Activated naive CD4-positive, alpha-beta T cell treated with anti-CD3 and anti-CD28 coated beads for 36 hours (primary cell): Measurements from ENCODE around the gene ANKH. TPM values are rescaled to one million over a fixed set of nuclear protein-coding genes. Genes with fewer than 3 reads are reported as not detected.
A peak's percentile ranks its signal among the peaks of the same experiment; 100 is the strongest.

ENCODE experiments used
- CTCF ChIA-PET: fragments of 350-600 bp; sonication (Branson Sonifier 250); formaldehyde crosslinking; loops from one replicate; lab custom pipeline; 2021; ENCODE audit warnings: antibody characterized with exemption; lab: Charles Lee
- DNase-seq: peaks from one replicate; pipeline ENCODE4 v3.0.0-alpha.2; 2020
- H3K27ac Mint-ChIP-seq: one replicate; pipeline ENCODE4 v1.8.0; 2021; ENCODE audit warnings: mild to moderate bottlenecking, mixed read lengths
- H3K27me3 Mint-ChIP-seq: one replicate; pipeline ENCODE4 v1.8.0; 2021; ENCODE audit warnings: low read depth, mixed read lengths
- H3K36me3 Mint-ChIP-seq: one replicate; pipeline ENCODE4 v1.8.0; 2021; ENCODE audit warnings: low read depth, mixed read lengths
- H3K4me1 Mint-ChIP-seq: one replicate; pipeline ENCODE4 v1.8.0; 2021; ENCODE audit warnings: low read depth, mixed read lengths
- H3K4me3 Mint-ChIP-seq: one replicate; pipeline ENCODE4 v1.8.0; 2021; ENCODE audit warnings: mild to moderate bottlenecking, moderate library complexity, mixed read lengths
- H3K9me3 Mint-ChIP-seq: one replicate; pipeline ENCODE4 v1.8.0; 2021; ENCODE audit warnings: mixed read lengths
- intact Hi-C: fragments of 100-400 bp; cut with micrococcal nuclease; formaldehyde crosslinking; loops from one replicate; pipeline ENCODE4 v1.15.1; 2023
- total RNA-seq, 2 experiments: library from RNA; stranded (reverse); gene quantifications; one replicate each; pipeline ENCODE4 v1.2.3, GENCODE V29; 2021

The ANKH gene
- total RNA-seq, 2 experiments from 2014 or later: 92.0 to 93.5 TPM

- no peaks in the 10 kb centered on the region for H3K27me3 Mint-ChIP-seq
- H3K4me3 Mint-ChIP-seq: peak overlapping the region; percentile 16
- no peak for DNase-seq
- H3K36me3 Mint-ChIP-seq: peaks cover 44% of the 10 kb centered on the region
- intact Hi-C loops: loop anchor here (1.0 kb wide), 1 partner anchor 10 kb away; no protein-coding TSS in a partner anchor
- no peaks in the 10 kb centered on the region for H3K9me3 Mint-ChIP-seq
- H3K27ac Mint-ChIP-seq: peak overlapping the region; percentile 82
- H3K4me1 Mint-ChIP-seq: peaks cover 68% of the 10 kb centered on the region
- CTCF ChIA-PET: interaction anchor here (0.6 to 3.5 kb wide), 5 partner anchors 8 to 107 kb away, joined by 3 to 7 read pairs (median 4); no protein-coding TSS in a partner anchor
Measured at GRCh38 chr5:14675865-14676300, 195.7 kb downstream of the ANKH start.

- no peak for DNase-seq
- H3K27me3 Mint-ChIP-seq: no peaks in the 10 kb centered on the region
- CTCF ChIA-PET: interaction anchor here (0.6 to 3.5 kb wide), 8 partner anchors 8 to 107 kb away, joined by 3 to 7 read pairs (median 4); no protein-coding TSS in a partner anchor
- peaks cover 69% of the 10 kb centered on the region for H3K4me1 Mint-ChIP-seq
- intact Hi-C loops: loop anchor here (1.0 kb wide), 1 partner anchor 9 kb away; no protein-coding TSS in a partner anchor
- no peaks in the 10 kb centered on the region for H3K9me3 Mint-ChIP-seq
- peak overlapping the region; percentile 16 for H3K4me3 Mint-ChIP-seq
- peaks cover 40% of the 10 kb centered on the region for H3K36me3 Mint-ChIP-seq
- peak overlapping the region; percentile 82 for H3K27ac Mint-ChIP-seq
Measured at GRCh38 chr5:14674983-14675854, 196.4 kb downstream of the ANKH start.

GRCh38 chr5:14673443-14673842 is 198.1 kb downstream of the ANKH start:
- no peak for DNase-seq
- Mint-ChIP-seq H3K27ac (peak overlapping the region; percentile 7), H3K27me3 (no peaks in the 10 kb centered on the region), H3K9me3 (no peaks in the 10 kb centered on the region), H3K4me3 (no peak overlapping the region), H3K36me3 (peaks cover 39% of the 10 kb centered on the region), H3K4me1 (peaks cover 81% of the 10 kb centered on the region)
- CTCF ChIA-PET: interaction anchor here (2.7 kb wide), 1 partner anchor 12 kb away, joined by 13 read pairs; no protein-coding TSS in a partner anchor
- intact Hi-C loops: no loop called here

GRCh38 chr5:14672484-14673394 is 198.8 kb downstream of the ANKH start:
- Mint-ChIP-seq H3K27ac (peak overlapping the region; percentile 93), H3K27me3 (no peaks in the 10 kb centered on the region), H3K4me1 (peaks cover 82% of the 10 kb centered on the region), H3K9me3 (no peaks in the 10 kb centered on the region), H3K36me3 (peaks cover 40% of the 10 kb centered on the region), H3K4me3 (no peak overlapping the region)
- intact Hi-C loops: no loop called here
- CTCF ChIA-PET: interaction anchor here (0.7 to 2.7 kb wide), 5 partner anchors 10 to 332 kb away, joined by 3 to 13 read pairs (median 3); no protein-coding TSS in a partner anchor
- no peak for DNase-seq

GRCh38 chr5:14672082-14672481 is 199.5 kb downstream of the ANKH start:
- H3K4me3 Mint-ChIP-seq: no peak overlapping the region

GRCh38 chr5:14671414-14671813 is 200.2 kb downstream of the ANKH start:
- Mint-ChIP-seq H3K27me3 (no peaks in the 10 kb centered on the region), H3K4me3 (peak overlapping the region; percentile 60), H3K4me1 (peaks cover 88% of the 10 kb centered on the region), H3K36me3 (peaks cover 46% of the 10 kb centered on the region), H3K9me3 (no peaks in the 10 kb centered on the region), H3K27ac (peak overlapping the region; percentile 93)
- CTCF ChIA-PET: interaction anchor here (0.7 to 2.7 kb wide), 5 partner anchors 12 to 56 kb away, joined by 3 to 13 read pairs (median 3); no protein-coding TSS in a partner anchor
- intact Hi-C loops: loop anchor here (1.0 kb wide), 2 partner anchors 8 to 138 kb away; no protein-coding TSS in a partner anchor
- no peak for DNase-seq

More at GRCh38 chr5:14672082-14672481, 199.5 kb downstream of the ANKH start:
- no peak for DNase-seq
- CTCF ChIA-PET: interaction anchor here (0.7 to 2.7 kb wide), 7 partner anchors 11 to 333 kb away, joined by 3 to 13 read pairs (median 3); no protein-coding TSS in a partner anchor
- Mint-ChIP-seq H3K9me3 (no peaks in the 10 kb centered on the region), H3K36me3 (peaks cover 40% of the 10 kb centered on the region), H3K27me3 (no peaks in the 10 kb centered on the region), H3K27ac (peak overlapping the region; percentile 93), H3K4me1 (peaks cover 86% of the 10 kb centered on the region)
- intact Hi-C loops: no loop called here

- Mint-ChIP-seq H3K27me3 (no peaks in the 10 kb centered on the region), H3K4me3 (no peak overlapping the region), H3K4me1 (peaks cover 79% of the 10 kb centered on the region), H3K27ac (peak overlapping the region; percentile 70), H3K36me3 (peaks cover 43% of the 10 kb centered on the region), H3K9me3 (no peaks in the 10 kb centered on the region)
- CTCF ChIA-PET: interaction anchor here (0.6 to 1.7 kb wide), 5 partner anchors 10 to 323 kb away, joined by 3 to 10 read pairs (median 3); no protein-coding TSS in a partner anchor
- intact Hi-C loops: loop anchor here (1.0 to 10.0 kb wide), 3 partner anchors 323 to 1955 kb away; partner anchors contain the start of gene ZNF622
- DNase-seq: peak; percentile 31
Measured at GRCh38 chr5:14669975-14670374, 201.6 kb downstream of the ANKH start.

- Mint-ChIP-seq H3K27me3 (no peaks in the 10 kb centered on the region), H3K4me1 (peaks cover 75% of the 10 kb centered on the region), H3K4me3 (no peak overlapping the region), H3K27ac (no peak overlapping the region), H3K9me3 (no peaks in the 10 kb centered on the region), H3K36me3 (peaks cover 41% of the 10 kb centered on the region)
- CTCF ChIA-PET: interaction anchor here (1.0 to 1.7 kb wide), 3 partner anchors 21 to 323 kb away, joined by 3 to 10 read pairs (median 3); no protein-coding TSS in a partner anchor
- no peak for DNase-seq
- intact Hi-C loops: loop anchor here (5.0 to 10.0 kb wide), 2 partner anchors 1798 to 1955 kb away; partner anchors contain the start of gene ZNF622
Measured at GRCh38 chr5:14669415-14669814, 202.2 kb downstream of the ANKH start.

- H3K4me1 Mint-ChIP-seq: peaks cover 72% of the 10 kb centered on the region
- intact Hi-C loops: loop anchor here (5.0 to 10.0 kb wide), 2 partner anchors 1799 to 1957 kb away; partner anchors contain the start of gene ZNF622
- H3K36me3 Mint-ChIP-seq: peaks cover 39% of the 10 kb centered on the region
- H3K4me3 Mint-ChIP-seq: peak overlapping the region; percentile 96
- H3K9me3 Mint-ChIP-seq: no peaks in the 10 kb centered on the region
- CTCF ChIA-PET: interaction anchor here (0.6 to 1.9 kb wide), 3 partner anchors 8 to 35 kb away, joined by 3 to 10 read pairs (median 5); no protein-coding TSS in a partner anchor
- no peaks in the 10 kb centered on the region for H3K27me3 Mint-ChIP-seq
- H3K27ac Mint-ChIP-seq: peak overlapping the region; percentile 80
- DNase-seq: no peak
Measured at GRCh38 chr5:14668181-14668591, 203.4 kb downstream of the ANKH start.

GRCh38 chr5:14667770-14668169 is 203.8 kb downstream of the ANKH start:
- intact Hi-C loops: loop anchor here (5.0 to 10.0 kb wide), 2 partner anchors 1800 to 1957 kb away; partner anchors contain the start of gene ZNF622
- peaks cover 72% of the 10 kb centered on the region for H3K4me1 Mint-ChIP-seq
- H3K27me3 Mint-ChIP-seq: no peaks in the 10 kb centered on the region
- H3K4me3 Mint-ChIP-seq: peak overlapping the region; percentile 96
- peak overlapping the region; percentile 80 for H3K27ac Mint-ChIP-seq
- H3K9me3 Mint-ChIP-seq: no peaks in the 10 kb centered on the region
- no peak for DNase-seq
- CTCF ChIA-PET: interaction anchor here (1.1 to 1.9 kb wide), 3 partner anchors 8 to 37 kb away, joined by 3 to 5 read pairs (median 5); no protein-coding TSS in a partner anchor
- peaks cover 41% of the 10 kb centered on the region for H3K36me3 Mint-ChIP-seq

GRCh38 chr5:14667290-14667689 is 204.3 kb downstream of the ANKH start:
- peak overlapping the region; percentile 80 for H3K27ac Mint-ChIP-seq
- intact Hi-C loops: loop anchor here (5.0 to 10.0 kb wide), 2 partner anchors 1800 to 1958 kb away; partner anchors contain the start of gene ZNF622
- CTCF ChIA-PET: interaction anchor here (0.7 to 1.9 kb wide), 4 partner anchors 9 to 298 kb away, joined by 3 to 5 read pairs (median 4); no protein-coding TSS in a partner anchor
- no peak for DNase-seq
- peaks cover 70% of the 10 kb centered on the region for H3K4me1 Mint-ChIP-seq
- peak overlapping the region; percentile 96 for H3K4me3 Mint-ChIP-seq
- H3K9me3 Mint-ChIP-seq: no peaks in the 10 kb centered on the region
- peaks cover 41% of the 10 kb centered on the region for H3K36me3 Mint-ChIP-seq
- H3K27me3 Mint-ChIP-seq: no peaks in the 10 kb centered on the region
